Measurements from ENCODE around the gene POLR2M.
A peak's percentile ranks its signal among the peaks of the same experiment; 100 is the strongest.

POLR2M gene

GRCh38 chr15:57706405-57707209 lies at the start of gene POLR2M:
Gene POLR2M, plus strand, starts transcription at chr15:57706714. Its CDS starts 129 bp downstream, at chr15:57706843.
- peak; percentile 91 for DNase-seq (ENCODE audit: low spot score)

DNA sequence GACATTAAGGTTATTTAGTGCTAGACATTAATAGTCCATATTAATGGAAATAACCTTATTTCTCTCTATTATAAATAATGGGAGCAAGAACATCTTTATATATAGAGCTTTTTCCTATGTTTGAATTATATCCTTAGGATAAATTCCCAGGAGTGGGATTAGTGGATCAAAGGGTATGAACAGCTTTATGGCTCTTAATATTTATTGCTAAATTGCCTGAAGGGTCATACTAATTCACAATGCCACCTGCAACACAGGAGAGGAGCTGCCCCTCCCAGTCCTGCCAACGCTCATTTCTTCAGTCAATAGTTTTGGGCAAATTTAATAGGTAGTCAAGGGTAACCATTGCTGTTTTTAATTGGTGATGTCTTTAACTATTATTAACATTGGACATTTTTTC lies 48.9 kb upstream of the POLR2M start:
- no peak for DNase-seq (ENCODE audit: low spot score)

DNA sequence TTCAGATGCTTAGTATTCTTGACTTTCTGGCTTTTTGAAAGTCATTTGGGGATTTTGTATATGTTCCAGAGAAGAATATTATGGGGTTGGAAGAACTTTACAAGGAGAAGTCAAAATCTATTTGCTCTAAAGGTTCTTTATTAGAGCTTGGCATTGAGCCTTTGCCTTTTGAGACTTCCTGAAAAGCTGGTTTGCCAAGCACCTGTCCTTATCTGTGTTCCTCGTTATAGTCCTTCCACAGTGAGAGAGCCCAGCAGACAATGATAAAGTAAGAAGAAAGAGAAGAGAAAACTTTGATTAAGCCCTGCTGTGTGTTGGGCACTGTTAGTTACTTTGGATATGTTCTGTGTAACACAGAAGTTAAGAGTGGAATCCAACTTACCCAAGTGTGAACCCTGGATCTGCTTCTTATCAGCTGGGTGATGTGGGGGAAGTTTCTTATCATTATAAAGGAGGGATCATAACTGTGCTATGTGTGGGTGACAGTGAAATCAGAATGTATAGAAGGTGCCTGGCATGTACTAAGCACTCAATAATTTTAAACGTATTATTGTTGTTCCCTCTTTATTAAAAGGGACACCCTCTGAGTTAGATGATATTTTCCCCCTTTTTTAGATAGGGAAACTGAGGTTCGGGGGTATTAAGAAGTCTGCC lies 44.3 kb upstream of the POLR2M start:
- DNase-seq (ENCODE audit: low spot score), result no peak

DNA sequence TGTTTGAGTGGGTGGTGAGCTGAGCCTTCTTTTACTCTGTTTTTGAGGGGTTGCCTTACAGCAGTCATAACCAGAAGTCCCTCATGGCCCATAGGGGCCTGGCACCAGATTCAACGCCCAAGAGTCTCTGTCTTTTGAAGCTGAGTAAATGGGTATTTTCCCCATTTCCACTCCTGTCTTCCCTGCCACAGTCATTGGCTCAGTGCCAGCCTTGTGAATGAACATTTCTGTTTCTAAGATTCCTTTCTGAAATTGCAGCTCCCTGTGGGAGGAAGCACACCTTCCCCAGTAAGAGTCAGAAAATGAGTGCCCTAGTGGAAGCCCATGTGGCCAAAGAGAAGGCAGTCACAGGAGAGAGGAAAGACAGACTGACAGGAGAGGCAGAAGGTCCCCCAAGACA lies 43.7 kb upstream of the POLR2M start:
- DNase-seq (ENCODE audit: low spot score), result no peak

DNA sequence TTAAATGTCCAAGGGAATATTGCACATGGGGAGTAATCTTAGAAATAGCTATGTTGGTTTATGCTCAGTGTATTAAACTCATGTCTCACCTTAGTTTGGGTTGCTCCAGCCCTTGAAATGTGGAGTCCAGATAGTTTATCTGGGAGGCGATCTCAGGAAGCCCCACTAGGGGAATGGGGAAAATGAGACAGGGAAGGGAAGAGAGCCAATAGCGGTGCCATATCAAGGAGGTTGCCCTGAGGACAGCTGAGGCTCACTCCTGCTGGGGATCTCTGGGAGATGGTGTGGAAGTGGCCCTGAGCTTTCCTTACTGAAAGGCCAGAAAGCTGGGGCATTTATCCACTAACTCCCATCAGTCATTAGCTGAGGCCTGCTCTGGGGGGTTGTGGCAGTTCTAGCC lies 43.3 kb upstream of the POLR2M start:
- DNase-seq (ENCODE audit: low spot score), result no peak

- DNase-seq (ENCODE audit: low spot score), result no peak
Observed at GRCh38 chr15:57665194-57665593, 41.3 kb upstream of the POLR2M start.

DNA sequence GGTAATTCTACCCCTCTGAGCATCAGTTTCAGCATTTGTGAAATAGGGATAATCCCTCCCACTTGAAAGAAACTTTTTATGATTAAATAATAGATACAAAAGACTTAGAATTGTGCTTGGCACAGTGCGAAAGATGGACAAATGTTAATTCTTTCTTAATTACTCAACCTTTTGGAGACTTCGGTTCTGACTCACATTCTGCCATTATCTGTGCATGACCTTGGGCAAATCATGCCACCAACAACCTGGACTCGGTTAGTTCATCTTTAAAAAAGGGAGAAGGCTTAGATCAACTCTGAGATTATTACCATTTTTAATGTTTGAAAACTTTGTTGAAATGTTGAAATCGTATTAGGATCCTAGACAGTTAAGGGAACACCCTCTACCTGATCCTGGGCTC lies 40.6 kb upstream of the POLR2M start:
- no peak for DNase-seq (ENCODE audit: low spot score)

DNA sequence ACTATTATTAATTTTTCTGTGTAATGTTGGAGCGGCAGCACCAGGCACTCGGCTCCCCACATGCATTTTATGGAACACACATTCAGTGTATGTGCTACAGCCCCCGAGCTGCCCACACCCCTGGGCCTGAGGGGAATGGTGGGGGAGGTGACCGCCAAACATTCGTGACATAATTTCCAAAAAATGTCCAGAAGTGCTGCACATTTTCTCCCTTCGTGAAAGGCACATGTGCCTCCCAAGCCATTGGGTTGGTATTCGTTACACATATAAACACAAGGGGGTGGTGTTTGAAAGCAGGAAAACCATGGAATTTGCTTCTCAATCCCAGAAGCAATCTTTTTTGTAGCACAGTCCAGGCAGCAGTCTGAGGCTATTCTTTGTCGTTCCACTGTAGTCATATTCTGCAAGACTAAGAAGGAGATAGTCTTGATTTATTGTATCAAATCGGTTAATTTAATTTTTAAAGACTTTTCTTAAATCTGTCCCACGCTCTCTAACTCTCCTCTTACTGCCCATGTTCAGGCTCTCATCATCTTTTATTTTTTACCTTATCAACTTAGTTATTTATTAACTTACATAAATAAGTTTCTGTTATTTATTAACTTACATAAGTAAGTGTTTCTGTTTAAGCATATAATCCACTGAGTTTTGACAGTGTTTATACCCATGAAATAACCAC lies 39.2 kb upstream of the POLR2M start:
- DNase-seq (ENCODE audit: low spot score), result peak; percentile 41

DNA sequence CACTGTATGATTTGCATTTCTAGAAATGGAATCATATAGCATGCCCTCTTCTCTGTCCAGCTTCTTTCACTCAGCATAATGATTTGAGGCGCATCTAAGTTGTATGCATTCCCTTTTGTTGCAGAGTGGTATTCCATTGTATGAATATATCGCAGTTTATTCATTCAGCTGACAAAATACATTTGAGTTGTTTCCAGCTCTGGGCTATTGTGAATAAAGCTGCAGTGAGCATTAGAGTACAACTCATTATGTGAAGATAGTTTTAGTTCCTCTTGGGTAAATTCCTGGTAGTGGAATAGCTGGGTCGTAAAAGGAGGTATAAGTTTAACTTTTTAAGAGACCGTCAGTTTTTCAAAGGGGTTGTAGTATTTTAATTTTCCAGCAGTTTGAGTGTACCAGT lies 38.5 kb upstream of the POLR2M start:
- DNase-seq (ENCODE audit: low spot score), result no peak

DNA sequence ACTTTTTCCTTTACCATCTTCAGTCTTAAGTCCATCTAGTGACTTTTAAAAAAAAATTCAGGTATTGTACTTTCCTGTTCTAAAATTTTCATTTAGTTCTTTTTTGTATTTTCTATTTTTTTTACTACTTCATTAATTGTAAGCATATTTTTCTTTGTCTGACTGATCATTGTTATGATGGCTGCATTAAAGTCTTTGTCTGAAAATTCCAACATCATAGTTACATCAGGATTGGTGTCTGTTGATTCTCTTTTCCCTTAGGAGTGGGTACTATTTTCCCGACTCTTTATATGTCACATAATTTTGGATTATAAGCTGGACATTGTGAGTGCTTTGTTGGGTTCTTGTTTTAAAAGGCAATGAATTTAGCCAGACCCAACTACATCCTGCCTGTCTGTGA lies 34.9 kb upstream of the POLR2M start:
- no peak for DNase-seq (ENCODE audit: low spot score)

DNA sequence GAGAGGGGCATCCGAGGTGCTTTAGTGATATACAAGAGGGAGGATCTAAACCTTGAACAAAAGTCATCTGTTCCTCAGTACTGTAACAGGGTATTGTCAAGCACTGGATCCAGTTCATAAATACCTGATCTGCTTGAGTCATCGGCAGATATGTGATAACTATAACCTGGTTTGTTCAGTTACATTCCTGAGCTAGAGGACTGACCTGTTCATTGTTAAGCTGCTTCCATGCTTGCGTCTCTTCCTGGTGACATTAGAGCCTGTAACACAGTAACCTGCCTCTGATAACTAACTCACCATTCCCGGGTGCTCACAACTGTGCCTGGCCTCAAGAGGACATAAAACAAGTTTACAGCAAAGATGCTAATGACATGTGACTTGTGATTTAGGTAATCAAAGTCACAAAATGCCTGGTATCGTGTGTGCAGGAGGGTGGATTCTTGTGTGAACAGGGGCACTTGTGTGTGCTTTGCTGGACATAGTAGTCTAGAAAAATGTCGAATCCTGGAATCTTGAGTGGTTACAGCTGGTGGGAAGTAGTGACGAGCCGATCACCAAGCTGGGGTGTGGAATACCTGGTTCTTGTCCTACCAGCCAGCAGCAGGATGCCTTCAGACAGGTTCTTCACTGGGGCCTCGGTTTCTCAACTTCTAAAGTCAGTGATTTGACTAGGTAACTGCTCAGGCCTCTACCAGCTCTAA lies 30.9 kb upstream of the POLR2M start:
- no peak for DNase-seq (ENCODE audit: low spot score)

DNA sequence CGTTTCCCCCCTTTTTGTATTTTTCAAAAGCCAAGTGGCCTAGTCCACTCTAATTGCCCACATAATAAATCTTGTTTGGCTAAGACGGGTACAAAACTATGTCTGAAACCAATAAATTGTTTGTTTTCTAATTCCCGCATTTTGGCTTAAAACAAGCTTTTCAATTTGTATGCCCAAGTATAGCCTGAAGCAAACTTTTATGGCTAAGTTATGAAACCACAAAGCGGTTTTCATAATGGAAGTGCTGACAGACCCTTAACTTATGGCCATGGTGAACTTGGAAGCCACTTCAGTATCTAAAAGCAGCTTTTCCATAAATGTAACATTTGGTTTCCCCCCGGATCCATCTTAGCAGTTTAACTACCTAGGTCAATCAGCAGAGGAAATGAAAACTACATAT lies 29.9 kb upstream of the POLR2M start:
- DNase-seq (ENCODE audit: low spot score), result no peak

DNA sequence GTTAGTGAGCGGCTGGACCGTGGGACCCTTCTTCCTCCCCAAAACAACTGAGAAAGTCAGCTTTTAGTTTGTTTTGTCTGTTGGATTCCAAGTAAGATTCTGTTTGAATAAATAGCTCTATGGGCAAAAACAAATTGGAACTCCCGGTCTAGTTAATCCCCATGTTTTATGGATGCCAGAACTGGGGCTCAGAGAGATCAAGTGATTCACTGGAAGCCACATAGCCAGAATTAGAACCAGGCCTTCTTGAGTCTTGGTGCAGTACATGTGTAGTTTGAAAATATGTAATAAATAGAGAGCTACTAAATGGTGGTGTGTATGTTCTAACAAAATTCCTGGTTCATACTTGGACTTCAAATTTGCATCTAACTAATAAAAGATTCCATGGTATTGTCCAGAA lies 29.3 kb upstream of the POLR2M start:
- DNase-seq (ENCODE audit: low spot score), result no peak

DNA sequence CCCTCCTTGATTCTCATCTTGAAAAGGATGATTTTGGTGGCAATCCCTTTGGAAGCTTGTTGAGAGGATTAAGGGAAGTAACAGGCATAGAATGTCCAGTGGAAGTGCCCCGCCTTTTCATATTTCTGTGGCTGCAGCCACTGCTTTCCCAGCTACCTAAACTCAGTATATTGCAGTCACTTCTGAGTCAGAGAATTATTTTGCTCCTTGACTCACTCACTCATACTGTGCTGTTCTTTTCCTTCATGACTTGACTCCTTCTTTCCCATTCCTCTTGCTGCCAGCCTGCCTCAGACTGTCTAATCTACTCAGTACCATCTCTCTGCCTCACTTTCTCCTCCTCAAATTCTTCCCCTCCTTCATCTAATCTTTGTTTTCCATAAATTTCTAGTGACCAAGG lies 26.5 kb upstream of the POLR2M start:
- DNase-seq (ENCODE audit: low spot score), result no peak

- DNase-seq (ENCODE audit: low spot score), result no peak
Observed at GRCh38 chr15:57681011-57681410, 25.5 kb upstream of the POLR2M start.

DNA sequence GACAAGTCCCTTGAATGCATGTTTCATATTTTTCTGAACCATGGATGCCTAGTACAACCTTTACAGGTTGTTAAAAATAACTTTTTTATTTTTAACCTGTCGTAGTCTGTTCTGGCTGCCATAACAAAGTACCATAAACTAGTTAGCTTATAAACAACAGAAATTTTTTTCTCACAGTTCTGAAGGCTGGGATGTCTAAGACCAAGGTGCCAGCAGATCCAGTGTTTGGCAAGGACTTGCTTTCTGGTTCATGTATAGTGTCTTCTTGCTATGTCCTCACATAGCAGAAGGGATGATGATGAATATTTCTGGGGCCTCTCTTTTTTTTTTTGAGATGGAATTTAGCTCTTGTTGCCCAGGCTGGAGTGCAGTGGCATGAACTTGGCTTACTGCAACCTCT lies 23.0 kb upstream of the POLR2M start:
- DNase-seq (ENCODE audit: low spot score), result no peak

GRCh38 chr15:57684491-57685151 lies 21.9 kb upstream of the POLR2M start:
- DNase-seq (ENCODE audit: low spot score), result no peak

- DNase-seq (ENCODE audit: low spot score), result no peak
Observed at GRCh38 chr15:57685306-57686095, 21.0 kb upstream of the POLR2M start.

DNA sequence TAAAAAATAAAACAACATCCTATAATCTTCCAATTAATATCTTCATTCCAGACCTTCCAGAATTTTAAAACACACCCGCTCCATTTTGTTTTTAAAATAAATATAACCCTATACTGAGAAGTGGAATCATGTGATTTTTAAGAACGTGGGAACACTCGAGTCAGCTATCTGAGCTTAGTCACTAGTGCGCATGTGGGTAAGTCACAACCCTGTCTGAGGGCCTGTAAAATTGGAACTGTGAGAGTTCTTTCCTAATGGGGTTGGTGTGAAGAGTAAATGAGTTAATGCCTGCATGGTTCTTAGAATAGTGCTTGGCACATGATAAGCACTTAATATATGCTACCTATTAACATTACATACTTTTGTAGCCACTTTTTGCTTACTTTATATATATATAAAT lies 19.9 kb upstream of the POLR2M start:
- no peak for DNase-seq (ENCODE audit: low spot score)

DNA sequence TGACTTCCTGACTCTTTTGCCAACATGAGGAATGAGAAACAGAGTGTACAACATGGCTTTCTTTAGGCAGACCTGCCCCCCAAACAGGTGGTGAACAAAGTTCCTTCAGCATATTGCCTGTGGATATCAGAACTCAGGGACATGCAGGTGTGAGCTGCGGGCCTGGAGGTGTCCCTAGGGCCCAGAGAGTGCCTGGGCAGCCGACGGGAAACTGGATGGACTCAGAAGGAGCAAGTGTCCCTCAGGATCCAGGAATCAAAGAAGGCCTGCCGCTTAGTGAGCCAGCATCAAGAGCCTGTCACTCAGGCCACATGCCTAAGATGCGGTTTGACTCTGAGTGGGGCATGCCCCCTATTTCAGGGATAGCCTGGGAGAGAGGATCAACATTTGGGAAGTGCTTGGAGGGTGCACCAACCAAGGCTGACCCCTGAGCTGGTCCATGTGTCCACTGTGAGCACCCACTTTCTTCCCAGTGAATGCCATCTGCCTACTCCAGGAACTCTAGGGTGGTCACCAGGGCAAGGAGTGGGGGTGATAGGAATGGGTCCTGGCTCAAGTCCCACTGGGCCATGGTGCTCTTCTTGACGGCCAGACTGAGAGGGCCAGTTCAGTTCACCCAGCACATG lies 16.1 kb upstream of the POLR2M start:
- DNase-seq (ENCODE audit: low spot score), result no peak

DNA sequence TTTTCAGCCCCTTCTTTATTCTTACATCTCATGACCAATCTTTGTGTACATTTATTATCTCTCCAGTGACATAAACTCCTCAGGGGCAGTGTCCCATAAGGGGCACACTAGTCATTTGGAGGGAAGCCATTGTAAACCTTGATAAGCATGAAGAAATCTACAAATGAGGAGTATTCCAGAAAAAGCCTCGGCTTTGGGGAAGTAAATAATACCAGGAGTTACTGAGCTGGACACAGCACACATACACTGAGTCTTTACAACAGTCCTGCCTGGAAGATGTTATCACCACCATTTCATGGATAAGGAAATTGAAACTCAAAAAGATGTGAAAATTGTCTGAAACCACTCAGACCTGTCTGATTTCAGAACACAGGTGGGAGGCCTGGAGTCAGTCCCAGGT lies 15.4 kb upstream of the POLR2M start:
- DNase-seq (ENCODE audit: low spot score), result no peak

All from D341Med (cell line).